CD4-positive, alpha-beta T cell treated with Interleukin-4 for 4 hours (primary cell): ENCODE results near the gene FCGR1A.
"Not testable (repeated sequence)": the region's sequence is repeated elsewhere in the genome, so short reads cannot be mapped to it uniquely, and the experiment has no call there.

Experiments used
- DNase-seq: peaks from one replicate; pipeline ENCODE4 v3.0.0-alpha.2; 2020

The FCGR1A gene

GRCh38 chr1:149841149-149841548 is 58.7 kb downstream of the FCGR1A start:
- not testable (repeated sequence) for DNase-seq
